ENCODE measurements around the gene TMCC2.
A peak's percentile ranks its signal among the peaks of the same experiment; 100 is the strongest.
"Not testable (repeated sequence)": the region's sequence is repeated elsewhere in the genome, so short reads cannot be mapped to it uniquely, and the experiment has no call there.

Gene TMCC2

DNA sequence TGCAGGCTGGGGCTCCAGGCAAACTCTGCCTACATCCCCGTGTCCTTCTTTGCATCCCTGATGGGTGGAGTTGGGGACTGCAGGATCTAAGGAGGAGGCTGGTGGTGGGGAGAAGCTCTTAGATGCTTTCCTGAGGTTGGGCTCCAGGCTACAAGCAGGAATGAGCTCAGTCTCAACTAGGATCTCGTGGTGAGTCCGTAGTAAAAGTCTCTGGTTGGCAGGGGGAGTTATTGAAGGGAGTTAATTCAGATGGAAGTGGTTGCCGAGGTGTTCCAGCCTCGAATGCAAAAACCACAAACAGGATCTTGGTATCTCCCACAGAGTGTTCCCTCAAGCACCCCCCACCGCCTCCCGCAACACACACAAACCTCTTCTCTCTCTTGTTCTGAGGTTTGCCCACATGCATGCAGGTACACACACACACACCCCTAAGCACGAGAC lies 35.0 kb downstream of the TMCC2 start:
- DNase-seq = no peak

- no peak for DNase-seq
Observed at GRCh38 chr1:205263580-205264190, 35.9 kb downstream of the TMCC2 start.

DNA sequence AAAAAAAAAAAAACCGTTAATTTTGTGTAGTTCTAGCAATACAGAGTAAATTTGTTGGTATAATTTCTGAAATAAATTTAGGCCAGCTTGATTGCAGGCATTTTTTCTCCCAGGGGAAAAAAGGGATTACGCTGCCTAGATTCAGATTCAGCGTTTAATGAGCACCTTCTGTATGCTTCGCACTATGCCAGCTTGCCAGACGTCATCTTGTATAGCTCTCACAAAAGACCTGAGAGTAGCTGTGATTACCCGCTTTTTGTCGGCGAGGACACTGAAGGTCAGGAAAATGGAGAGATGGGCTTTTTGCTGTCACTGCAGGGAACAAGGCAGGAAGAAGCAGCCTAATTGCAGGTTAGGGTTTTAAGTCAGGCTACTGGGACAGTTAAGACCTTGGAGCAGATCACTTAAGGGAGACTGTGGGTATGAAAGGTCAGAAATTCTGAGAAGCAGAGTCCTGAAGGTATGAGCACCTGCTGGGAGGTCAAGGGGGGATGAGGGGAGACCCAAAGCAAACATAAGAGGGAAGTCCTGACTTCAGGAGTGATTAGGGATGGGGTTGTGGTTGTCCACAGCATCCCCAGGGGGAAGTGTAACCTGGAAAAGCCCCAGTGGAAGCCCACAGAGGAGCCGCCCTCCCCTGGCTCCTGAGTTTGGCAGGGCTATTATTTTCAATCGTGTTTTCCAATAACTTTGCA lies 39.0 kb downstream of the TMCC2 start:
- DNase-seq = no peak

- no peak for DNase-seq
Observed at GRCh38 chr1:205267306-205267902, 39.7 kb downstream of the TMCC2 start.

GRCh38 chr1:205268846-205269680 lies 41.3 kb downstream of the TMCC2 start:
- no peak for DNase-seq

- no peak for DNase-seq
Observed at GRCh38 chr1:205269711-205270110, 42.0 kb downstream of the TMCC2 start.

- DNase-seq = no peak
Observed at GRCh38 chr1:205270271-205270670, 42.5 kb downstream of the TMCC2 start.

DNA sequence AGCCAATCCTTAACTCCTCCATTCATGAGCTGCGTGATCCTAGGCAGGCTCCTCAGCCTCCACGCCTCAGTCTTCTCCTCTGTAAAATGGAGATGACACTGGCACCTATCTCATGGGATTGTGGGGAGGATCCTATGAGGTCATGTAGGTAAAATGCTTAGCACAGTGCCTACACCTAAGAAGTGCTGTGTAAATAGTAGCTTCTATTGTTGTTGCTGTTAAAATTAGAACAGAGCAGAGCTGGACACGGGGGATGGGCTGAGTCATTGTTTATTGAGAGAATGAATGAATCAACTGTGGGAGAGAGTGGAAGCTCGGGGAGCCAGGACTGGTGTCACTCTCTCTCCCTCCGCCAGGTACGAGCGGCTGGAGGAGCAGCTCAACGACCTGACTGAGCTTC lies 43.0 kb downstream of the TMCC2 start:
- peak; percentile 50 to 56 for DNase-seq

- DNase-seq = no peak
Observed at GRCh38 chr1:205271277-205271676, 43.5 kb downstream of the TMCC2 start.

DNA sequence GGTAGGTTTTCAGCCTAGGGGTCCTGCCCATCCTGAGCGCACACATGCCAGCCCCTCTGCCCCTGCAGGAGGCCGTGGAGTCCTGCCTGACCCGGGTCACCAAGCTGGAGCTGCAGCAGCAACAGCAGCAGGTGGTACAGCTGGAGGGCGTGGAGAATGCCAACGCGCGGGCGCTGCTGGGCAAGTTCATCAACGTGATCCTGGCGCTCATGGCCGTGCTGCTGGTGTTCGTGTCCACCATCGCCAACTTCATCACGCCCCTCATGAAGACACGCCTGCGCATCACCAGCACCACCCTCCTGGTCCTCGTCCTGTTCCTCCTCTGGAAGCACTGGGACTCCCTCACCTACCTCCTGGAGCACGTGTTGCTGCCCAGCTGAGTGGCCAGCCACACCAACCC lies 44.0 kb downstream of the TMCC2 start:
- DNase-seq = no peak

GRCh38 chr1:205272536-205272935 lies 44.8 kb downstream of the TMCC2 start:
- no peak for DNase-seq

DNA sequence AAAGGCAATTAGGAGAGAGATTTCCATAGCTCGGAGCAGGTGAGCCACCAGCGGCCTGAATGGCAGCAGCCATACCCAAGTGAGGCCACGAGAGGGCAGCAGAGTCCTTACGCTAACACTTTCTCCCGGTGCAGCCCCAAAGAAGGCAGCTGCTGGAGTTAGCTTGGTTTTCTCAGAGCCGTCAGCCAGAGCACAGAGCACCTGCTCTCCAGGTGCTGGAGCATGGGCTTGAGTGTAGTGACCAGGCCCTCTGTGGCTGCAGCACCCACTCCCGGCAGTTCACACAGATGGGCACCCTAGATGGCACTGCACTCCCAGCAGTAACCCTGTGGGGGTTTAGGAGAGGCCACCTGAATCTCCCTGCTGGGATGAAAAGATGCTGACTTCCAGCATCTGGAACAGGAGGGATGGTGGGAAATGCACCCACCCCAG lies 45.8 kb downstream of the TMCC2 start:
- DNase-seq = peak; percentile 85 to 93

DNA sequence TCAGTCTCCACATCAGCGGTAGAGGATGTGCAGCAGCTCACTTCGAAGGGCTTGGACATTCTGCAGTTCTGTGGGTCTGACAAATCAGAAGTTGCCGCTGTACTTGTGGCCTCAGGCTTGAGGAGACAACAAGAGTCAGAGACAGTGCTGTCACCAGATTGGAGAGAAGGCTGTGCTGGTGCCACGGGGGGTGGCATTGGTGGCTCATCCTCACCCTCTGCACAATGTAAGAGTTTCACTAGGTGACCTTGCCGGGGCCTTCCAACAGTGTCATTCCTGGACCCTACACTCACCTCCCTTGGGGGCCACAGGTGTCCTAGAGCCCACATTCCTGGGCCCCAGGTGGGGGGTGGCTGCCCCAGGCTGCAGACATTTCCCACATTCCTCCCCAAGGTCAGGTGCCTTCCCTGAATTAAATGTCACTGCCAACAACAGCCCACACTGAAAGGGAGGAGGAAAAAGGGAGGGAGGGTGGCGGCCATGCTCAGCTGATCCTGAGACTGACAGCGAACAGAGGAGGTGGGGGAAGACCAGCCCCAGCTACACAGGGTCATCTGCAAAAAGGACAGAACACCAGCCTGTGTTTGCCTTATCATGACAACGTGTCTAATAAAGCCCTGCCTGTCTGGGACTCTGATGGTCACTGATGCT lies 46.4 kb downstream of the TMCC2 start:
- DNase-seq = no peak

GRCh38 chr1:205275133-205275532 lies 47.4 kb downstream of the TMCC2 start:
- DNase-seq = peak in 1 of 2 experiments; percentile 33

- DNase-seq = no peak
Observed at GRCh38 chr1:205275916-205276688, 48.4 kb downstream of the TMCC2 start.

DNA sequence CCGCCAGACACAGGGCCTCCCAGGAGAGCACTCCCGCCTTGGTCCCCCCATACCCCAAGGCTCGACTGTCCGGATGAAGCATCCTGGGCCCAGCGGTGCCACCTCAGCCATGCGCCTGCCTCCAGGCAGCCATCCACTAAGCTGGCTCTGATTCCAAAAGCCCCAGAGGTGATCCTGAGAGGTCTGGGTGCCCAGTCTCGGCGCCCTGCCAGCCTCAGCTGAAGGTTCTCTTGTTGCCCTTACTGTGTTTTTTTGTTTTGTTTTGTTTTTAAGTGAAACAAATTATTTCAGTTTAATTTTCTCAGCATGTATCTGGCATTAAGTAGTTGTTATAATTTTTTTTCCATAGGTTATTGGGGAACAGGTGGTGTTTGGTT lies 48.9 kb downstream of the TMCC2 start:
- DNase-seq = no peak

- no peak for DNase-seq
Observed at GRCh38 chr1:205279986-205280385, 52.2 kb downstream of the TMCC2 start.

- DNase-seq = not testable (repeated sequence)
Observed at GRCh38 chr1:205280666-205281395, 53.1 kb downstream of the TMCC2 start.

- DNase-seq = no peak
Observed at GRCh38 chr1:205283270-205284147, 55.8 kb downstream of the TMCC2 start.

All from SHP77 (cell line).